CD4-positive, alpha-beta T cell treated with Interleukin-15 for 4 hours (primary cell): ENCODE data around the gene PTPRN2.

Experiments used
- DNase-seq: peaks from one replicate; pipeline ENCODE4 v3.0.0-alpha.2; 2020; ENCODE audit warnings: low spot score

Gene PTPRN2

GRCh38 chr7:158252081-158252836 is 335.4 kb downstream of the PTPRN2 start:
- DNase-seq: no peak

GRCh38 chr7:158251061-158251965 is 336.3 kb downstream of the PTPRN2 start:
- no peak for DNase-seq

DNA sequence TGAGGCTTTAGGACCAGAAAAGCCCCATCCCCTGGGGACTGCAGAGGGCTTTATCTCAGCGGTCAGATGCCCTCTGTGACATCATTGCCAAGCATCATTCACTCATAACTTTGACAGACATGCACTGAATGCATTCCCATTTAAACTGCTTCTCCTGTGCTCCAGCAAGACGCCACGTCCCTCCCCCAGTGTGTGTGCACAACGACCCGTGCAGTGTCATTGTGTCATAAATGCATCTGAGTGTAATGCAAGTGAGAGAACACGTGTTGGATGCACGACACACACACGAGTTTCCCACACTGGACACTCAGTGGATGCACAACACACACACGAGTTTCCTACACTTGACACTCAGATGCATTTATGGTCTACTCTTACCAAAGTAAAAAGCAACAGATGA is 337.9 kb downstream of the PTPRN2 start:
- no peak for DNase-seq

- no peak for DNase-seq
Observed at GRCh38 chr7:158248816-158249215, 338.8 kb downstream of the PTPRN2 start.

DNA sequence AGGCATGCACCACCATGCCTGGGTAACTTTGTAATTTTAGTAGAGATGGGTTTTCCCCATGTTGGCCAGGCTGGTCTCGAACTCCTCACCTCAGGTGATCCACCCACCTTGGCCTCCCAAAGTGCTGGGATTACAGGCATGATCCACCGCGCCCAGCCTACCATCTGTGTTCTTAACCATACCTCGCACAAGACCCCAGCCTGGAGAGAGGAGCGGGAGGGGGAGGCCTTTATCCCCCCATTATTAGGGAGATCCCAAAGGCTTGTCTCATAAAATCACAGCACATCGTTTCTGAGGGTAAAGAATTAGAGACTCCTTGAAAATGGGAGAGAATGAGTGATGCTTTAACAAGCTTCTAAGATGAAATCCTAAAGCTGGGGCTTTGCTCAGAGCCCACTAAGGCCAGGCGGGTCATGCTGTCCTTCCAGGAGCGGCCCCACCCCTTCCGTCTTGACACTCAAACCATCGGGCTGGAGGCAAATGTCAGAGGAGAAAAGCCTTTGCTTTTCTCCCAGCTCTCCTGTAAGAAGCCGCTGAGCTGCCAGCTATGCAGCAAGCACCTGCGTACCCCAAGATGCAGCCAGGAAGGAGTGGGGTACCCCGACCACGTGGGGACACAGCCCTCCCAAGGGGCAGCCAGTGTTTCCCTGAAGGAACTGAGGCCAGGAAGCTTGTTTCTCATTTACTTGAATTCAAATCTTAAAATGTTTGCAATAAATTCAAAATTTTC is 339.7 kb downstream of the PTPRN2 start:
- no peak for DNase-seq

- no peak for DNase-seq
Observed at GRCh38 chr7:158246960-158247673, 340.5 kb downstream of the PTPRN2 start.

DNA sequence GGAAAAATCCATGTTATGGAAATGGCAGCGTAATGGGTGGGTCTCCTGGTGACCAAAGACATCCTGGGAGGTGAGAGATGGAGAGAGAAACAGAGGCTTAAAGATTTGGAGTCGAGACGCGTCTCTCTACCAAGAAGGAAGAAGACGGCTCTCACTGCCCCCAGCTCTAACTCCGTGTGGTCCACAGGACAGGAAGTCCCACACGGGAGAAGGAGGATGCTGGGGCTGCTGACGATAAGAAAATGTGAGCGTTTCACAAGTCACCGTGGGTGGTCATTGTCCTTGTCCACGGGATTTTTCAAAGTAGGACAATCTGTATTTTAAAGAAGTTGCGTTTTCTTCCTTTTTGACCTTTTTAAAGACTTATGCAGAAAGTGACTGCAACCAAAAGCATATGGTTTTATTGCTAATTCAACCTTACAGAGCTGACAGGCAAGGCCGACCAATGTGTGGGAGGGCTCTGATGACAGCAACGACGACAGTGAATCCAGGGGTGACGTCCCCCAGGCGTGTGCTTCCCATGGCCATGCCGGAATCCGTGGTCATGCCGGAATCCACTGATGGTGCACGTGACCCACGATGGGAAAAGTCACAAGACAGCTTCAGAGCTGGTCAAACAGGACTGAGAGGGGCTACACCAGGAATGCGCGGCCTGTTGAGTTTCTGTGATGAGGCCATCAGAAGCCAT is 341.2 kb downstream of the PTPRN2 start:
- DNase-seq: no peak

DNA sequence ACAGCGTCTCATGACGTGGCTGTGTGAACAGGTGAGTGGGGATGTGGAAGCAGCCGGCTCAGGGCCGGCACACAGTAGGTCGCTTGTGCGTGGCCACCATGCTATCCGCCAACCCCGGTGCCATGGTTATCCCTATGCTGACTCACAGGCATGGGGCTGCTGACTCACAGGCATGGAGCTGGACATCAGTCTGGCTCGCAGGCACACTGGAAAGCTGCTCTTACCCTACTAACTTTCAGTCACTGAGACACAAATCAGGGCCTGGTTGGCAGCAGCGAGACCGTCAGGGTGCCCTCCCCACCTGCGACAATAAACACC is 341.9 kb downstream of the PTPRN2 start:
- DNase-seq: no peak

GRCh38 chr7:158244873-158245723 is 342.5 kb downstream of the PTPRN2 start:
- DNase-seq: no peak

- no peak for DNase-seq
Observed at GRCh38 chr7:158244430-158244829, 343.2 kb downstream of the PTPRN2 start.

GRCh38 chr7:158241919-158242318 is 345.7 kb downstream of the PTPRN2 start:
- DNase-seq: no peak

GRCh38 chr7:158240801-158241200 is 346.8 kb downstream of the PTPRN2 start:
- no peak for DNase-seq

DNA sequence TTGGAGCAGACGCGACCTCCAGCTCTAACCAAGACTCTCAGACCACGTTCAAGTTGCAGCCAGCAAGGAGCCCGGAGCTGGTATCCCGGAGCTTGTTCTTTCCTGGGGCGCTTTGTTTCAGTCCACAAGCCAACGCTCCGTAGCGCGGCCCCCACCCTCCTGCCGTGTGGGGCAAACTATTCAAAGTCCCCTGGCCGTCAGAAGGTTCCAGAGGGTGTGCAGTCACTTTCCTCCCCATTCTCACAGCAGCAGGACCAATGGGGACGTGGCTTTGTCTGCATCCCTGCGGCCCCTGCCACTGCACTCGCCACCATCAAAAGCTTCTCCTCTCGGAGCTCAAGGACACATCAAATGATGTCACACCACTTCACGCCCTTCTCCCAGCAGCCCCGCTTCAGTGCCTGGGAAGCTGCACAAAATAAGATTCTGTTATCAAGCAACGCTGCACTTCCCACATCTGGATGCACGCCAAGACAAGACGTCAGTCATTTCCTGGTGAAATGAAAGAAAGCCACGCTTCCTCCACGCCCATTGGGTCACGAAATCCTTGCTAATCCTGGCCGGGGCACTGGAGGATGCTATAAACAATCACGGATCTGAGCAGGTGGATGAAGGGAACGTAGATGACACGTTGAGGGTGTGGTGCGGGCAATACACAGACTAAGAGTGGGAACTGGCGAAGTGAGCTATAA is 348.2 kb downstream of the PTPRN2 start:
- DNase-seq: no peak

- no peak for DNase-seq
Observed at GRCh38 chr7:158238616-158239289, 348.9 kb downstream of the PTPRN2 start.

- DNase-seq: no peak
Observed at GRCh38 chr7:158237672-158238335, 349.8 kb downstream of the PTPRN2 start.

DNA sequence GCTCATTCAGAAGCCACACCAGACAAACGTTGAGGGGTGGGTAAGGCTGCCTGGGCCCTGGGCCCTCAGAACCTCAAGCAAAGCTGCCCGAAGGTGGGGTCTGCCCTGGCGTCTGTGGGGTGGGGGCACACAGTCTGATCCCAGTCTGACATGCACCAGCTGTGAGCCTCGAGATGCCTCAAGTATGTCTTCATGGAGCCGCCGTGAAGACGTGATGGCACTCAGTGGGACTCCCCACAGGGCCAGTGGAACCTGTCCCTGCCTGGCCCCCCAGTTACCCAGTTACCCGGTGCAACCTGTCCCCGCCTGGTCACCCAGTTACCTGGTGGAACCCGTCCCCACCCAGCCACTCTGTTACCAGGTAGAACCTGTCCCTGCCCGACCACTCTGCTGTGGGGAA is 351.2 kb downstream of the PTPRN2 start:
- DNase-seq: no peak

- DNase-seq: no peak
Observed at GRCh38 chr7:158235862-158236261, 351.8 kb downstream of the PTPRN2 start.

- DNase-seq: no peak
Observed at GRCh38 chr7:158229945-158230344, 357.7 kb downstream of the PTPRN2 start.

DNA sequence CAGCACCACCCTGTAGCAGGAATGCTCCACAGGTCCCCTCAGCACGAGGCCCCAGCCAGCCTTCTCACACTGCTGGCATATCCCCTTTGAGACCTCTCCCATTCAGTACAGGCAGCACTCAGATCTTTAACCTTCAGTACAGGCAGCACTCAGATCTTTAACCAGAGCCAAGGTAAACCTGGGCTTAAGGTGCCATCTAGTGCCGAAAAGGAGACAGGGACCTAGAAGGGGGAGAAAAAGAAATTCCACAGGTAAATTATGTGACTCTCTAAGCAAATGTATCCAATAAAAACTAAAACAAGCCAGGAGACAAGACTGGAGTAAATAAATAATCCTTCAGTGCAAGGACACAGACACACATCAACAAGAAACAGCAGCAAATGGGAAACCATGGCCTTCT is 358.6 kb downstream of the PTPRN2 start:
- DNase-seq: no peak
